HCT116 (cell line): ENCODE results near the gene FOXP1.

Source experiments
- POLR2AphosphoS5 ChIP-seq: IDR thresholded peaks from 2 replicates; pipeline ENCODE4 v1.6.1; 2011; ENCODE audit warnings: mild to moderate bottlenecking, low read depth, low read length, moderate library complexity
- RAD21 ChIP-seq: IDR thresholded peaks from 2 replicates; pipeline ENCODE4 v1.6.1; 2012; ENCODE audit warnings: low read depth, mild to moderate bottlenecking
- TF ChIP-seq, protein P1 (sequence below), 3 experiments: fragments of 200-600 bp in 1 of 3; sonication (generic) in 1 of 3; IDR thresholded peaks in 2 of 3; conservative IDR thresholded peaks in 1 of 3; 2 replicates each; pipeline ENCODE4 v1.5.1; 2012 to 2017; ENCODE audit warnings: low read depth in 2 of 3, low read length in 2 of 3, antibody characterized with exemption in 1 of 3, borderline replicate concordance in 1 of 3, control low read depth in 1 of 3, mild to moderate bottlenecking in 1 of 3, mixed read lengths in 1 of 3, mixed run types in 1 of 3, moderate library complexity in 1 of 3; ENCODE audit not compliant: insufficient read depth in 1 of 3

- TF ChIP-seq POLR2AphosphoS5 (no peak), RAD21 (no peak)
- TF ChIP-seq, protein P1, sequence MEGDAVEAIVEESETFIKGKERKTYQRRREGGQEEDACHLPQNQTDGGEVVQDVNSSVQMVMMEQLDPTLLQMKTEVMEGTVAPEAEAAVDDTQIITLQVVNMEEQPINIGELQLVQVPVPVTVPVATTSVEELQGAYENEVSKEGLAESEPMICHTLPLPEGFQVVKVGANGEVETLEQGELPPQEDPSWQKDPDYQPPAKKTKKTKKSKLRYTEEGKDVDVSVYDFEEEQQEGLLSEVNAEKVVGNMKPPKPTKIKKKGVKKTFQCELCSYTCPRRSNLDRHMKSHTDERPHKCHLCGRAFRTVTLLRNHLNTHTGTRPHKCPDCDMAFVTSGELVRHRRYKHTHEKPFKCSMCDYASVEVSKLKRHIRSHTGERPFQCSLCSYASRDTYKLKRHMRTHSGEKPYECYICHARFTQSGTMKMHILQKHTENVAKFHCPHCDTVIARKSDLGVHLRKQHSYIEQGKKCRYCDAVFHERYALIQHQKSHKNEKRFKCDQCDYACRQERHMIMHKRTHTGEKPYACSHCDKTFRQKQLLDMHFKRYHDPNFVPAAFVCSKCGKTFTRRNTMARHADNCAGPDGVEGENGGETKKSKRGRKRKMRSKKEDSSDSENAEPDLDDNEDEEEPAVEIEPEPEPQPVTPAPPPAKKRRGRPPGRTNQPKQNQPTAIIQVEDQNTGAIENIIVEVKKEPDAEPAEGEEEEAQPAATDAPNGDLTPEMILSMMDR (IDR thresholded peaks at IDR 0.05 in 2 of 3, conservative IDR thresholded peaks at IDR 0.05 in 1 of 3; ENCODE audit: borderline replicate concordance in 1 of 3, insufficient read depth in 1 of 3, low read depth in 2 of 3, low read length in 2 of 3) = no peak
These were observed 142.2 kb downstream of the FOXP1 start for GRCh38 chr3:71441217-71441924.
